GM19023 (cell line): Measurements from ENCODE around the gene METTL3.

Experiments
- ATAC-seq: cut with Tn5 transposase; IDR thresholded peaks from one replicate; pipeline ENCODE4 v1.9.1; 2021; ENCODE audit warnings: mild to moderate bottlenecking, moderate library complexity; ENCODE audit not compliant: unreplicated experiment

Gene METTL3

GRCh38 chr14:21486640-21487087, 24.5 kb downstream of the METTL3 start:
- ATAC-seq, result no peak

GRCh38 chr14:21476925-21477681, 34.0 kb downstream of the METTL3 start, which contains the start of the genes RAB2B and TOX4:
TSS of gene RAB2B (minus strand) at chr14:21476959. CDS start at chr14:21476872, 87 bp downstream.
TSS of gene TOX4 (plus strand) at chr14:21477195. CDS start at chr14:21477279, 84 bp downstream.
- peak; percentile 100 for ATAC-seq

GRCh38 chr14:21476523-21476924, 34.6 kb downstream of the METTL3 start:
- ATAC-seq, result no peak

GRCh38 chr14:21475767-21476522, 35.2 kb downstream of the METTL3 start:
- no peak for ATAC-seq

- ATAC-seq, result no peak
These were observed 43.5 kb downstream of the METTL3 start for GRCh38 chr14:21467616-21468015.

- ATAC-seq, result peak; percentile 98
These were observed 55.0 kb downstream of the METTL3 start, which contains the start of gene CHD8 for GRCh38 chr14:21455912-21456667. TSS of gene CHD8 (minus strand) at chr14:21456123. CDS start at chr14:21431643, 24,480 bp downstream.

- ATAC-seq, result peak; percentile 22
These were observed 55.6 kb downstream of the METTL3 start for GRCh38 chr14:21455592-21455911.

- ATAC-seq, result no peak
These were observed 56.1 kb downstream of the METTL3 start for GRCh38 chr14:21454843-21455544.

GRCh38 chr14:21449899-21450216, 61.3 kb downstream of the METTL3 start:
- ATAC-seq, result no peak
